Spleen (tissue), 11 donors: ENCODE measurements around the gene COIL. TPM values are rescaled to one million over a fixed set of nuclear protein-coding genes. Genes with fewer than 3 reads are reported as not detected.
A peak's percentile ranks its signal among the peaks of the same experiment; 100 is the strongest.

ENCODE experiments used
- DNase-seq: peaks from one replicate; pipeline ENCODE4 v3.0.0-alpha.2; 2020
- H3K27ac ChIP-seq, 8 donors: fragments of 200-600 bp; sonication (generic) in 7 of 8; 1 replicate in 4 of 8; 2 replicates in 4 of 8; pipeline versions ENCODE4 v1.5.0 to v1.8.0; 2016 to 2021; ENCODE audit warnings: inconsistent platforms in 4 of 8, mild to moderate bottlenecking in 4 of 8, moderate library complexity in 1 of 8
- H3K27me3 ChIP-seq, 7 donors: fragments of 200-600 bp; sonication (generic) in 6 of 7; replicated peaks in 1 of 7; 1 replicate in 4 of 7; 2 replicates in 3 of 7; pipeline versions ENCODE4 v1.5.0 to v1.8.0; 2016 to 2021; ENCODE audit warnings: inconsistent platforms in 3 of 7, mild to moderate bottlenecking in 1 of 7
- H3K36me3 ChIP-seq, 6 donors: fragments of 200-600 bp; sonication (generic) in 5 of 6; 1 replicate in 4 of 6; 2 replicates in 2 of 6; pipeline versions ENCODE4 v1.5.0 to v1.8.0; 2016 to 2021; ENCODE audit warnings: inconsistent platforms in 2 of 6
- H3K4me1 ChIP-seq, 6 donors: fragments of 200-600 bp; sonication (generic) in 5 of 6; 1 replicate in 3 of 6; 2 replicates in 3 of 6; pipeline versions ENCODE4 v1.5.0 to v1.8.0; 2016 to 2021; ENCODE audit warnings: inconsistent platforms in 3 of 6
- H3K4me3 ChIP-seq, 8 donors: fragments of 200-600 bp; sonication (generic) in 7 of 8; 1 replicate in 4 of 8; 2 replicates in 4 of 8; pipeline versions ENCODE4 v1.5.0 to v1.8.0; 2016 to 2021; ENCODE audit warnings: inconsistent platforms in 4 of 8, mild to moderate bottlenecking in 4 of 8, moderate library complexity in 2 of 8
- H3K9me3 ChIP-seq, 8 donors: fragments of 200-600 bp; sonication (generic) in 7 of 8; 1 replicate in 4 of 8; 2 replicates in 4 of 8; pipeline versions ENCODE4 v1.5.0 to v1.8.0; 2016 to 2021; ENCODE audit warnings: inconsistent platforms in 4 of 8
- CTCF ChIP-seq, 11 experiments: fragments of 200-600 bp in 7 of 11; fragments of 450-650 bp in 4 of 11; sonication (generic) in 4 of 11; IDR thresholded peaks in 8 of 11; conservative IDR thresholded peaks in 3 of 11; 1 replicate in 7 of 11; 2 replicates in 4 of 11; pipeline versions ENCODE4 v1.4.0 to v1.8.0; 2016 to 2021; ENCODE audit warnings: antibody characterized with exemption in 11 of 11, inconsistent platforms in 4 of 11, mild to moderate bottlenecking in 1 of 11
- POLR2A ChIP-seq, 3 donors: fragments of 450-650 bp; IDR thresholded peaks; one replicate each; pipeline ENCODE4 v1.5.1; 2017; ENCODE audit warnings: antibody characterized with exemption in 3 of 3, mild to moderate bottlenecking in 1 of 3
- POLR2AphosphoS5 ChIP-seq, 3 donors: sonication (generic); formaldehyde crosslinking; IDR thresholded peaks; one replicate each; pipeline ENCODE4 v1.5.1; 2017; ENCODE audit warnings: antibody characterized with exemption in 3 of 3
- WGBS, 5 donors: extraction: QIAGEN DNeasy Blood & Tissue Kit in 3 of 5; methylation state at CpG; one replicate each; pipeline versions ENCODE4 v1.1.5 to v1.1.7; 2013 to 2018; 5-methylcytosine and 5-hydroxymethylcytosine counted together
- intact Hi-C: fragments of 100-400 bp; cut with DNase I; formaldehyde crosslinking; loops from one replicate; pipeline ENCODE4 v1.15.0; 2023; ENCODE audit warnings: low total_unique reads
- polyA plus RNA-seq, 3 donors: library from polyadenylated mRNA; stranded (reverse); fragments of 200-250 nt; gene quantifications; one replicate each; pipeline ENCODE4 v1.2.1, GENCODE V29; 2013
- total RNA-seq, 7 donors: library from RNA; depleted of rRNA in 3 of 7; stranded (reverse); fragments of >200 nt in 3 of 7; fragmentation: NEBNext Ultra II Directional in 4 of 7; extraction: Animal tissue kit (Norgen Biotek cat#: 25700) in 4 of 7; gene quantifications; one replicate each; pipeline versions ENCODE4 v1.1.0 to v1.2.1, GENCODE V29; 2016 to 2021
- donor health status: healthy with polysubstance abuse.
- donor health status: DM: no; HTN: no; CAD: no; lungs with moderate emphysema.
- donor health status: DM: no; HTN: no; CAD: no.
- donor health status: Bipolar disorder and iron deficiency.
- donor health status: healthy.
- donor health status: DM: no; HTN: no; CAD: no.
- donor health status: DM: yes; HTN: yes; CAD: no.

COIL gene
- total and polyA plus RNA-seq, 10 donors: 10.0 to 22.7 (median 14.8) TPM

GRCh38 chr17:56899403-56899802, 61.4 kb downstream of the COIL start:
- no peaks in the 10 kb centered on the region for H3K27me3 ChIP-seq
- peaks cover 0 to 92% (median 49%) of the 10 kb centered on the region in 6 donors for H3K4me1 ChIP-seq
- DNase-seq: no peak
- H3K36me3 ChIP-seq: peaks cover 8 to 100% (median 97%) of the 10 kb centered on the region in 6 donors
- 83 to 93% (median 89%) methylated on average over 7 of the region's 7 CpGs for WGBS, 5 donors
- no peak for TF ChIP-seq POLR2A (IDR thresholded peaks at IDR 0.05)
- no peak for TF ChIP-seq CTCF (IDR thresholded peaks at IDR 0.05 in 8 of 11, conservative IDR thresholded peaks at IDR 0.05 in 3 of 11)
- no peak for TF ChIP-seq POLR2AphosphoS5 (IDR thresholded peaks at IDR 0.05)
- peak overlapping the region in 5 of 8 donors; percentile 33 to 68 (median 50) for H3K27ac ChIP-seq
- no peak overlapping the region for H3K4me3 ChIP-seq
- intact Hi-C loops: no loop called here
- no peaks in the 10 kb centered on the region for H3K9me3 ChIP-seq

GRCh38 chr17:56898874-56899273, 62.0 kb downstream of the COIL start:
- H3K27ac ChIP-seq: peak overlapping the region in 5 of 8 donors; percentile 33 to 68 (median 50)
- no peaks in the 10 kb centered on the region for H3K9me3 ChIP-seq
- H3K4me3 ChIP-seq: no peak overlapping the region
- no peak for DNase-seq
- WGBS, 5 donors: 68 to 84% (median 74%) methylated on average over 7 to 9 of the region's 9 CpGs
- no peaks in the 10 kb centered on the region for H3K27me3 ChIP-seq
- peaks cover 0 to 92% (median 49%) of the 10 kb centered on the region in 6 donors for H3K4me1 ChIP-seq
- H3K36me3 ChIP-seq: peaks cover 7 to 100% (median 97%) of the 10 kb centered on the region in 6 donors
- intact Hi-C loops: no loop called here
- TF ChIP-seq POLR2AphosphoS5 (IDR thresholded peaks at IDR 0.05) (peak; percentile 24 to 78 (median 65)), POLR2A (IDR thresholded peaks at IDR 0.05) (no peak), CTCF (IDR thresholded peaks at IDR 0.05 in 8 of 11, conservative IDR thresholded peaks at IDR 0.05 in 3 of 11) (no peak)

- WGBS, 5 donors: 84 to 87% (median 85%) methylated on average over 14 of the region's 14 CpGs
- H3K4me1 ChIP-seq: peaks cover 0 to 89% (median 47%) of the 10 kb centered on the region in 6 donors
- no peak for TF ChIP-seq POLR2A (IDR thresholded peaks at IDR 0.05)
- TF ChIP-seq POLR2AphosphoS5 (IDR thresholded peaks at IDR 0.05): peak in 2 of 3 donors; percentile 35 to 42
- TF ChIP-seq CTCF (IDR thresholded peaks at IDR 0.05 in 8 of 11, conservative IDR thresholded peaks at IDR 0.05 in 3 of 11): no peak
These were observed 63.0 kb downstream of the COIL start for GRCh38 chr17:56897646-56898424.

GRCh38 chr17:56896968-56897359, 63.9 kb downstream of the COIL start:
- 74 to 86% (median 76%) methylated on average over 4 of the region's 4 CpGs for WGBS, 5 donors
- Histone ChIP-seq H3K4me3 (no peak overlapping the region), H3K27ac (peak overlapping the region in 4 of 8 donors; percentile 32 to 68 (median 52)), H3K9me3 (no peaks in the 10 kb centered on the region), H3K36me3 (peaks cover 3 to 100% (median 97%) of the 10 kb centered on the region in 6 donors), H3K4me1 (peaks cover 0 to 83% (median 44%) of the 10 kb centered on the region in 6 donors), H3K27me3 (no peaks in the 10 kb centered on the region)
- no peak for DNase-seq
- no peak for TF ChIP-seq POLR2A (IDR thresholded peaks at IDR 0.05)
- no peak for TF ChIP-seq CTCF (IDR thresholded peaks at IDR 0.05 in 8 of 11, conservative IDR thresholded peaks at IDR 0.05 in 3 of 11)
- no peak for TF ChIP-seq POLR2AphosphoS5 (IDR thresholded peaks at IDR 0.05)
- intact Hi-C loops: no loop called here

More at GRCh38 chr17:56897646-56898424, 63.0 kb downstream of the COIL start:
- Histone ChIP-seq H3K27ac (peak overlapping the region in 4 of 8 donors; percentile 40 to 68 (median 52)), H3K4me3 (peak overlapping the region in 1 of 8 donors; percentile 28), H3K27me3 (no peaks in the 10 kb centered on the region), H3K36me3 (peaks cover 3 to 100% (median 97%) of the 10 kb centered on the region in 6 donors), H3K9me3 (no peaks in the 10 kb centered on the region)
- DNase-seq: no peak
- intact Hi-C loops: no loop called here
